EL (cell line): Measurements from ENCODE around the gene SUMO3.
A peak's percentile ranks its signal among the peaks of the same experiment; 100 is the strongest.

ENCODE experiments used
- DNase-seq: peaks from one replicate; pipeline ENCODE4 v3.0.0-alpha.2; 2016

Gene SUMO3

GRCh38 chr21:44828362-44829056, 10.6 kb upstream of the SUMO3 start:
- no peak for DNase-seq

- DNase-seq: no peak
Measured at GRCh38 chr21:44823179-44823660, 5.4 kb upstream of the SUMO3 start.

- no peak for DNase-seq
Measured at GRCh38 chr21:44822484-44823178, 4.8 kb upstream of the SUMO3 start.

DNA sequence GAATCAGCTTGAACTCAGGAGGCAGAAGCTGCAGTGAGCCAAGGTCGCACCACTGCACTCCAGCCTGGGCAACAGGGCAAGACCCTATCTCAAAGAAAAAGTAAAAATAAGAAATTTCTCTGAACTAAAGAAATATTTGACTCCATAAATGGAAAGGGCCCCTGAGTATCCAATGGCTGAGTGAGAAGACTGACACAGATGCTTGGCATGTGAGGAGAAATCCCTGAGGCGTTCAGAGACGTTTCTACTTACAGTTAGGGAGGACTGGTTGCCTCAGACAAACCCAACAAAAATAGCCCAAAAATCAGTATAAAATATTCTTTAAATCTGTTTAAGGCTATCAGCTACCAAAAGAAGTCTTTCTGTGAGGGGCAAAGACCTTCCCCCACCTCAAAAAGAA, 3.0 kb upstream of the SUMO3 start:
- peak; percentile 74 for DNase-seq

DNA sequence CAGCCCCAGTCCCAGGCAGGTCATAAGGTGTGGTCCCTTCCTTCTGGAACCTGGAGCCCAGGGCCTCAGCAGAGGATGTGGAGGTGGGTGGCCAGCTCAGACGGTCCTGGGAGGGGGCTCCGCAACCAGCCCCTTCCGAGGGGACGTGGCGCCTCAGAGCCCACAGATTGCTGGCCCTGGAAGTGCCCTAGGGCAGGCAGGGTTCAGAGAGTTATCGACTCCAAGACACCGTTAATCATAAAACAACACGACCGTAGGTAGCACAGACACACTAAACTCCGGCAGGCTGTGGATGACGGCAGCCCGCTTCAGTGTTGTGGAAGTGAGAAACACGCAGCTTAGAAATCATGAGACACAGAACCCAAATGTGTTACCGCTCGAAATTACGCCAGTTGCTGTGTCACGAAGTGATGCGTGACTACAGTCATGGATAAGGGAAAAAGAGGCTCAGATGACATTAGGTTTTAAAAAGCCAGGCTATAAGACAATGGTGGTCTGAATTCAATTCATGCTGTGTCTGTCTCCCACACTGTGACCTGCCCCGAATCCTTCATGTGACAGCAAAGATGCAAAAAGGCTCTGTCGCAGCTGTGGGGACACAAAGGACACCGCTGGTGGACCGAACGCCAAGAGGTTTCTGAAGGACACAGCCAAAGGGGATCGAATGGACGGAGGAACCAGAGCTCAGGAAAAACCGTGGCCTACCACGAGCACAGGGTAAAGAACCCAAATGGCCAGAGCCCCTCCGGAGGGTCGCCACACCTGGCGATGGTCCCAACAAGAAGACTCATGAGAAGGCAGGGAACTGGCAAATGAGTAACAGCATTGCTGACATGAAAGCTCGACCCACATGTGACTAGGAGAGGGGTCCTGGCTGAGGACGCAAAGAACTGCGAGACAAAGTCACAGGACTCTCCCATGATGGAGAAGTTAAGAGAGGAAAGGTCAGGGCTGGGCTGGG, 1.7 kb upstream of the SUMO3 start:
- no peak for DNase-seq

DNA sequence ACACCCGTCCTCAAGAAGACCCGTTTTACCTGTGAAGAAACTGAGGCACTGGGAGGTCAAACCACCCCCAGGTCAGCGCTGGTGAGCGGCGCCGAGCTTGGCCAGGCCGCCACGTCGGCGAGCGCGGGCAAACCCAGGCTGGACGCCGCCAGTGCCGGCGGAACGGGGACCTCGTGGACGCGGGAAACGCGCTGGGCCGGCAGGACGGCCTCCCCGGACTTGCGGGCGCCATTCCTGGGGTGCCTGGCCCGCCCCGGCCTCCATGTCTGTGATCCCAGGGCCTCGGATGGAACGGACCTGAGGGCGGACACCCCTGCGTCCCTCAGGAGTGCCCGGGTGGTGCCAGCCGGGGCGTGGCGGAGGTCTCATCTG, 764 bp upstream of the SUMO3 start:
- no peak for DNase-seq

- peak; percentile 86 for DNase-seq
Measured at GRCh38 chr21:44817506-44817880, 369 bp downstream of the SUMO3 start.

GRCh38 chr21:44816761-44817505, 929 bp downstream of the SUMO3 start:
- no peak for DNase-seq

GRCh38 chr21:44815852-44816628, 1.8 kb downstream of the SUMO3 start:
- DNase-seq: no peak

GRCh38 chr21:44815225-44815624, 2.6 kb downstream of the SUMO3 start:
- DNase-seq: no peak

GRCh38 chr21:44814498-44815023, 3.3 kb downstream of the SUMO3 start:
- DNase-seq: no peak

- no peak for DNase-seq
Measured at GRCh38 chr21:44813727-44814126, 4.1 kb downstream of the SUMO3 start.

GRCh38 chr21:44813149-44813548, 4.7 kb downstream of the SUMO3 start:
- no peak for DNase-seq

- DNase-seq: no peak
Measured at GRCh38 chr21:44812640-44813039, 5.2 kb downstream of the SUMO3 start.

DNA sequence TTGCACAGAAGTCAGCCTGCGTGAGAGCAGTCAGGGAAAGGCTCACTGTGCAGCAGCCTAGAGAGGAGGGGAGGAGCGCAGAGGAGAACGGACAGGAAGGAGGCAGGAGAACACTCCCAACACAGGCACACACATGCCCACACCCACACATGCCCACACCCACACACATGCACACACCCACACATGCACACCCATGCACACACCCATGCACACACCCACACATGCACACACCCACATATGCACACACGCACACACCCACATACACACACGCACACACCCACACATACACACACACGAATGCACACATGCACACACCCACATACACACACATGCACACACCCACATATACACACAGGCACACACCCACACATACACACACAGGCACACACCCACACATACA, 7.1 kb downstream of the SUMO3 start:
- no peak for DNase-seq

DNA sequence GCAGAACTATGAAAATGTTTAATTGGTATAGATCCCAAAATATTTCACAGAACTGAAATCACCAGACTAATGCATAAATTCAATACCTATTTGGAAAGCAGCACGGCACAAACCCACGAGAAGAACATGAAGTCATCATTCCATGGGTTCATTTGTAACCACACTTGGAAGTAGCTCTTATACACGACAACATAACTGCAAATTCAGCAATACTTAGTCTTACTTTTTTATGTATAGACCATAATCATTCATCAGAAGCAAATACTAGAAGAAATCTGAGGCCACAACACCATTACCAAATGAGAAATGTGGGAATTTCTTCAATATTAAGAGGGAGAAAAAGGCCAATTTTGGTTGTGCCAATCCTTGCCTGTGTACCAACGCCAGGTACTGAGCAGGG, 12.0 kb downstream of the SUMO3 start:
- no peak for DNase-seq

- DNase-seq: no peak
Measured at GRCh38 chr21:44805226-44805625, 12.6 kb downstream of the SUMO3 start.

GRCh38 chr21:44804762-44805161, 13.1 kb downstream of the SUMO3 start:
- DNase-seq: no peak

- no peak for DNase-seq
Measured at GRCh38 chr21:44803651-44804050, 14.2 kb downstream of the SUMO3 start.

DNA sequence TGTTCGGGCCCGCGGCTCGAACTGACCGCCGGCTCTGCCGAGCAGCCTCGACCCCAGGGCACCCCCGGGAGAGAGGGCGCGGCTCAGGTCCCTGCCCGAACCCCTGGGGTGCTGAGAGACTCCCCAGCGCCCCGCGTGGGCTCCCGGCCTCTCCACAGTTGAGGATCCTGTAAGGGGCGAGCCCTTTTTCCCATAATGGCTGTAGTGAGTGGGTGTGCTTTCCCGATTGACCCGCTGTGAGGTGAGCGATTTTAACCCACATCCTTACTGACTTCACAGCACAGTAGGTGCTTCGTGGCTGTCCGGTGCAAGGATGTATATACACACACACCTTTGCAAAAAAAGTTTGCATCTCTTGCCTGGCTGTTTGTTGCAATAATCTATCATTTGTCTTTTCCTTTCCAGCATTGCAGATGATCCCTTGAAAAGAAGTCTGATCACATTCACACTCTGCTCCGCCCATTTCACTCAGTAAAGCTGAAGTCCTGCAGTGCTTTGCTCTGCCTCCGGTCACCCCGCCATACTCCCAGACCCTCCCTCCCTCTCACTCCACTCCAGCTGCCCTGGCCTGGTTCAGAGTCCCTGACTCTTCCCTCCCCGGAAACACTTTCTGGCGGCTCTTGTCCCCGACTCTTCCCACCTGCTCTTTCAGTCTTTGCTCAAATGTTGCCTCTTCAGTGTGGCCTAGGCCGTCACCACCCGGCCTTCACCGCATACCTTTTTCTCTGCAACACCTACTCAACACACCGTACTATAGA, 15.3 kb downstream of the SUMO3 start:
- peak; percentile 33 for DNase-seq
